Caco-2 (cell line): Measurements from ENCODE around the gene COL27A1. TPM values are rescaled to one million over a fixed set of nuclear protein-coding genes. Genes with fewer than 3 reads are reported as not detected.
A peak's percentile ranks its signal among the peaks of the same experiment; 100 is the strongest.

Source experiments
- BruUV-seq: library from RNA; stranded (reverse); fragments of 400-500 nt; replicated peaks from 2 replicates; lab custom pipeline; 2021; lab: Mats Ljungman, UMichigan
- CTCF ChIA-PET: fragments of 300-600 bp; sonication (Branson Sonifier 250); formaldehyde crosslinking; loops from one replicate; lab custom pipeline; 2022; ENCODE audit warnings: antibody characterized with exemption; lab: Charles Lee
- POLR2A ChIA-PET: fragments of 300-600 bp; sonication (Branson Sonifier 250); formaldehyde crosslinking; loops from one replicate; lab custom pipeline; 2022; ENCODE audit warnings: antibody characterized with exemption; lab: Charles Lee
- DNase-seq, 2 experiments: peaks; one replicate each; pipeline versions ENCODE4 v3.0.0 to v3.0.0-alpha.2; 2020 to 2022
- H3K27me3 ChIP-seq: replicated peaks from 2 replicates; pipeline ENCODE4 v1.6.0; 2011; ENCODE audit warnings: low read length; ENCODE audit not compliant: control insufficient read depth, insufficient read depth
- H3K36me3 ChIP-seq: 2 replicates; pipeline ENCODE4 v1.5.1; 2011; ENCODE audit warnings: low read length; ENCODE audit not compliant: control insufficient read depth, insufficient read depth
- H3K4me1 ChIP-seq: fragments of 250-450 bp; sonication (Bioruptor Pico); 2 replicates; pipeline ENCODE4 v1.5.1; 2020; ENCODE audit warnings: mild to moderate bottlenecking
- H3K4me3 ChIP-seq: 2 replicates; pipeline ENCODE4 v1.5.1; 2011; ENCODE audit warnings: low read depth, mild to moderate bottlenecking, control low read depth, low read length
- H3K9me3 ChIP-seq: fragments of 250-450 bp; sonication (Bioruptor Pico); 2 replicates; pipeline ENCODE4 v1.5.1; 2020; ENCODE audit warnings: mild to moderate bottlenecking, moderate library complexity
- H3K27ac Mint-ChIP-seq: one replicate; pipeline ENCODE4 v1.8.0; 2022; ENCODE audit warnings: mixed read lengths; ENCODE audit not compliant: unreplicated experiment
- H3K27me3 Mint-ChIP-seq: one replicate; pipeline ENCODE4 v1.8.0; 2022; ENCODE audit warnings: mixed read lengths; ENCODE audit not compliant: insufficient read depth, unreplicated experiment
- H3K36me3 Mint-ChIP-seq: one replicate; pipeline ENCODE4 v1.8.0; 2022; ENCODE audit warnings: mild to moderate bottlenecking, mixed read lengths; ENCODE audit not compliant: insufficient read depth, unreplicated experiment
- H3K4me1 Mint-ChIP-seq: one replicate; pipeline ENCODE4 v1.8.0; 2022; ENCODE audit warnings: low read depth, mixed read lengths; ENCODE audit not compliant: unreplicated experiment
- H3K4me3 Mint-ChIP-seq: one replicate; pipeline ENCODE4 v1.8.0; 2022; ENCODE audit warnings: mild to moderate bottlenecking, moderate library complexity, mixed read lengths; ENCODE audit not compliant: unreplicated experiment
- H3K9me3 Mint-ChIP-seq: one replicate; pipeline ENCODE4 v1.8.0; 2022; ENCODE audit warnings: mixed read lengths; ENCODE audit not compliant: unreplicated experiment
- CTCF ChIP-seq, 2 experiments: fragments of 200-600 bp in 1 of 2; IDR thresholded peaks; 1 replicate in 1 of 2; 2 replicates in 1 of 2; pipeline versions ENCODE4 v1.5.1 to v1.8.0; 2011 to 2022; ENCODE audit warnings: antibody characterized with exemption in 1 of 2, control low read depth in 1 of 2, inconsistent platforms in 1 of 2, low read depth in 1 of 2, low read length in 1 of 2, mild to moderate bottlenecking in 1 of 2, moderate library complexity in 1 of 2; ENCODE audit not compliant: insufficient read depth in 1 of 2, severe bottlenecking in 1 of 2, unreplicated experiment in 1 of 2
- intact Hi-C: fragments of 100-400 bp; cut with micrococcal nuclease; formaldehyde crosslinking; loops from one replicate; pipeline ENCODE4 v1.10.0; 2022; ENCODE audit not compliant: unreplicated experiment
- total RNA-seq: library from RNA; stranded (reverse); gene quantifications from 2 replicates; pipeline ENCODE4 v1.2.3, GENCODE V29; 2022

Gene COL27A1
- total RNA-seq, 1 experiment from 2014 or later, result 31.1 TPM

GRCh38 chr9:114278881-114279570 is 123.7 kb downstream of the COL27A1 start:
- CTCF ChIA-PET, result no interaction called here

GRCh38 chr9:114279693-114280092 is 124.4 kb downstream of the COL27A1 start:
- Histone ChIP-seq H3K9me3 (no peaks in the 10 kb centered on the region), H3K4me1 (no peaks in the 10 kb centered on the region), H3K4me3 (no peak overlapping the region), H3K27me3 (no peaks in the 10 kb centered on the region), H3K36me3 (peaks cover 4% of the 10 kb centered on the region)
- no TSS peak for BruUV-seq
- no peak for TF ChIP-seq CTCF (IDR thresholded peaks at IDR 0.05; ENCODE audit: insufficient read depth in 1 of 2, low read depth in 1 of 2, low read length in 1 of 2, severe bottlenecking in 1 of 2, unreplicated experiment in 1 of 2)
- H3K9me3 Mint-ChIP-seq, result peaks cover 10% of the 10 kb centered on the region
- no peak for DNase-seq
- ChIA-PET POLR2A (no interaction called here), CTCF (no interaction called here)
- no peak overlapping the region for H3K27ac Mint-ChIP-seq
- no peaks in the 10 kb centered on the region for H3K27me3 Mint-ChIP-seq
- H3K36me3 Mint-ChIP-seq, result peaks cover 13% of the 10 kb centered on the region
- intact Hi-C loops, result no loop called here
- H3K4me3 Mint-ChIP-seq, result no peak overlapping the region
- no peaks in the 10 kb centered on the region for H3K4me1 Mint-ChIP-seq

More at GRCh38 chr9:114278881-114279570, 123.7 kb downstream of the COL27A1 start:
- H3K27me3 Mint-ChIP-seq, result no peaks in the 10 kb centered on the region
- POLR2A ChIA-PET, result no interaction called here
- intact Hi-C loops, result no loop called here
- no peak for TF ChIP-seq CTCF (IDR thresholded peaks at IDR 0.05; ENCODE audit: insufficient read depth in 1 of 2, low read depth in 1 of 2, low read length in 1 of 2, severe bottlenecking in 1 of 2, unreplicated experiment in 1 of 2)
- no peak overlapping the region for H3K4me3 Mint-ChIP-seq
- peaks cover 13% of the 10 kb centered on the region for H3K36me3 Mint-ChIP-seq
- Histone ChIP-seq H3K4me1 (no peaks in the 10 kb centered on the region), H3K36me3 (peaks cover 4% of the 10 kb centered on the region), H3K4me3 (no peak overlapping the region), H3K27me3 (no peaks in the 10 kb centered on the region), H3K9me3 (no peaks in the 10 kb centered on the region)
- H3K27ac Mint-ChIP-seq, result no peak overlapping the region
- peaks cover 10% of the 10 kb centered on the region for H3K9me3 Mint-ChIP-seq
- DNase-seq, result peak in 1 of 2 experiments; percentile 32
- H3K4me1 Mint-ChIP-seq, result no peaks in the 10 kb centered on the region
- no TSS peak for BruUV-seq

- H3K4me3 Mint-ChIP-seq, result no peak overlapping the region
- H3K4me1 ChIP-seq, result no peaks in the 10 kb centered on the region
- peaks cover 10% of the 10 kb centered on the region for H3K9me3 Mint-ChIP-seq
- no peak for TF ChIP-seq CTCF (IDR thresholded peaks at IDR 0.05; ENCODE audit: insufficient read depth in 1 of 2, low read depth in 1 of 2, low read length in 1 of 2, severe bottlenecking in 1 of 2, unreplicated experiment in 1 of 2)
- H3K4me3 ChIP-seq, result no peak overlapping the region
- H3K9me3 ChIP-seq, result no peaks in the 10 kb centered on the region
- no peaks in the 10 kb centered on the region for H3K27me3 ChIP-seq
- no peaks in the 10 kb centered on the region for H3K27me3 Mint-ChIP-seq
- peaks cover 13% of the 10 kb centered on the region for H3K36me3 Mint-ChIP-seq
- no peak overlapping the region for H3K27ac Mint-ChIP-seq
- BruUV-seq, result no TSS peak
- ChIA-PET POLR2A (no interaction called here), CTCF (no interaction called here)
- H3K36me3 ChIP-seq, result peaks cover 3% of the 10 kb centered on the region
- peak in 1 of 2 experiments; percentile 10 for DNase-seq
- intact Hi-C loops, result no loop called here
- H3K4me1 Mint-ChIP-seq, result no peaks in the 10 kb centered on the region
Observed at GRCh38 chr9:114280636-114281472, 125.5 kb downstream of the COL27A1 start.
